MM.1S (cell line): ENCODE data around the gene MEMO1.
"Not testable (repeated sequence)": the region's sequence is repeated elsewhere in the genome, so short reads cannot be mapped to it uniquely, and the experiment has no call there.

Experiments
- DNase-seq: peaks from one replicate; pipeline ENCODE4 v3.0.0-alpha.2; 2015
- H2AFZ ChIP-seq: fragments of 300-600 bp; sonication (generic); 2 replicates; pipeline ENCODE4 v1.6.0; 2016; ENCODE audit warnings: antibody characterized with exemption, low read length
- H3F3A ChIP-seq: fragments of 300-600 bp; sonication (generic); 2 replicates; pipeline ENCODE4 v1.6.1; 2016; ENCODE audit warnings: mild to moderate bottlenecking, antibody characterized with exemption, low read length, moderate library complexity, mixed read lengths; ENCODE audit not compliant: insufficient read depth
- H3K27ac ChIP-seq: fragments of 300-600 bp; sonication (generic); 2 replicates; pipeline ENCODE4 v1.5.1; 2016; ENCODE audit warnings: mild to moderate bottlenecking, low read length
- H3K27me3 ChIP-seq: fragments of 300-600 bp; sonication (generic); replicated peaks from 2 replicates; pipeline ENCODE4 v1.6.0; 2016; ENCODE audit warnings: low read length; ENCODE audit not compliant: insufficient read depth
- H3K36me3 ChIP-seq: fragments of 300-600 bp; sonication (generic); replicated peaks from 2 replicates; pipeline ENCODE4 v1.6.1; 2016; ENCODE audit warnings: mild to moderate bottlenecking, low read length, mixed read lengths; ENCODE audit not compliant: insufficient read depth
- H3K4me1 ChIP-seq: fragments of 300-600 bp; sonication (generic); 2 replicates; pipeline ENCODE4 v1.6.1; 2016; ENCODE audit warnings: low read length, mixed read lengths
- H3K4me2 ChIP-seq: fragments of 300-600 bp; sonication (generic); 2 replicates; pipeline ENCODE4 v1.6.0; 2016; ENCODE audit warnings: low read depth, low read length
- H3K4me3 ChIP-seq: fragments of 300-600 bp; sonication (generic); 2 replicates; pipeline ENCODE4 v1.5.1; 2016; ENCODE audit warnings: low read length, mixed read lengths
- H3K79me2 ChIP-seq: fragments of 300-600 bp; sonication (generic); 2 replicates; pipeline ENCODE4 v1.6.1; 2016; ENCODE audit warnings: mixed run types, low read length, mixed read lengths
- H3K9ac ChIP-seq: fragments of 300-600 bp; sonication (generic); 2 replicates; pipeline ENCODE4 v1.6.1; 2016; ENCODE audit warnings: low read length, mixed read lengths
- H3K9me2 ChIP-seq: fragments of 300-600 bp; sonication (generic); replicated peaks from 2 replicates; pipeline ENCODE4 v1.6.1; 2016; ENCODE audit warnings: mild to moderate bottlenecking, low read length, mixed read lengths; ENCODE audit not compliant: insufficient read depth
- H3K9me3 ChIP-seq: fragments of 300-600 bp; sonication (generic); replicated peaks from 2 replicates; pipeline ENCODE4 v1.6.1; 2016; ENCODE audit warnings: mild to moderate bottlenecking, low read length, mixed read lengths; ENCODE audit not compliant: insufficient read depth
- H4K20me1 ChIP-seq: fragments of 300-600 bp; sonication (generic); 2 replicates; pipeline ENCODE4 v1.6.1; 2016; ENCODE audit warnings: mild to moderate bottlenecking, low read length, moderate library complexity, mixed read lengths; ENCODE audit not compliant: insufficient read depth
- EZH2 ChIP-seq: fragments of 300-600 bp; sonication (generic); optimal IDR thresholded peaks from 2 replicates; pipeline ENCODE3; 2017; ENCODE audit warnings: low read depth, mild to moderate bottlenecking, antibody characterized with exemption, low read length, mixed read lengths
- EZH2phosphoT487 ChIP-seq: fragments of 300-600 bp; sonication (generic); IDR thresholded peaks from 2 replicates; pipeline ENCODE4 v1.6.1; 2018; ENCODE audit warnings: antibody characterized with exemption, low read length

The MEMO1 gene

DNA sequence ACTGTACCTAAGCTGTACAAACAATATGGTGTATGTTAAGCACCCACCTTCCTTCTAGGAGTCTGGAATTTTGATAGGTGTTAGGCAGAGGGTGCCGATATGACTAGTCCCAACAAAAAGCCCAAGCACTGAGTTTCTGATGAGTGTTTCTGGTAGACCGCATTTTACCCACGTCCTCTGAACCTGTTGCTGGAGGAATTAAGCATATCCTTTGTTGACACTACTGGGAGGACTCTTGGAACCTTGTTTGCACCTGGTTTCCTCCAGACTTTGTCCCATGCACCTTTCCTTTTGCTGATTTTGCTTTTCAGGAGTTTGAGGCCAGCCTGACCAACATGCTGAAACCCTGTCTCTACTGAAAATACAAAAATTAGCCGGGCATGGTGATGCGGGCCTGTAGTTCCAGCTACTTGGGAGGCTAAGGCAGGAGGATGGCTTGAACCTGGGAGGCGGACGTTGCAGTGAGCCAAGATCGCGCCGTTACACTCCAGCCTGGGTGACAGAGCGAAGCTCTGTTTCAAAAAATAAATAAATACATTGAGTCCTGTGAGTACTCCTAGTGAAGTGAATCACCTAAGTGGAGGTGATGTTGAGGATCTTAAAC, 41.1 kb upstream of the MEMO1 start:
- H3K36me3 ChIP-seq: no peaks in the 10 kb centered on the region
- H3K4me3 ChIP-seq: no peak overlapping the region
- H3K9ac ChIP-seq: no peak overlapping the region
- H4K20me1 ChIP-seq: no peaks in the 10 kb centered on the region
- H3K9me2 ChIP-seq: no peaks in the 10 kb centered on the region
- no peak overlapping the region for H2AFZ ChIP-seq
- no peaks in the 10 kb centered on the region for H3F3A ChIP-seq
- H3K4me2 ChIP-seq: no peak overlapping the region
- no peaks in the 10 kb centered on the region for H3K9me3 ChIP-seq
- H3K79me2 ChIP-seq: no peaks in the 10 kb centered on the region
- no peaks in the 10 kb centered on the region for H3K4me1 ChIP-seq
- no peak overlapping the region for H3K27ac ChIP-seq
- no peaks in the 10 kb centered on the region for H3K27me3 ChIP-seq
- no peak for TF ChIP-seq EZH2
- DNase-seq: no peak

DNA sequence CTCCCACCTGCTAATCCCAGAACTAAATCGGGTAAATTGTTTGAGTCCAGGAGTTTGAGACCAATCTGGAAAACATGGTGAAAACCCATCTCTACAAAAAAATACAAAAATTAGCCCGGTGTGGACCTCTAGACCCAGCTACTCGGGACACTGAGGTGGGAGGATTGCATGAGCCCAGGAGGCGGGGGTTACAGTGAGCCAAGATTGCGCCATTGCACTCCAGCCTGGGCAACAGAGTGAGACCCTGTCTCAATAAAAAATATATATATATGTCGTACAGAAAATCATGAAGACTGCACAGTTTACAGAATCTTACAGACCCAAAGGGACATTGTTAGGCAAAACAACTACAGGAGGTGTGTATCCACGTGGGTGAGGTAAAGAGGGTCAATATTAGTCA, 32.8 kb upstream of the MEMO1 start:
- H3K9ac ChIP-seq: no peak overlapping the region
- no peak for DNase-seq

DNA sequence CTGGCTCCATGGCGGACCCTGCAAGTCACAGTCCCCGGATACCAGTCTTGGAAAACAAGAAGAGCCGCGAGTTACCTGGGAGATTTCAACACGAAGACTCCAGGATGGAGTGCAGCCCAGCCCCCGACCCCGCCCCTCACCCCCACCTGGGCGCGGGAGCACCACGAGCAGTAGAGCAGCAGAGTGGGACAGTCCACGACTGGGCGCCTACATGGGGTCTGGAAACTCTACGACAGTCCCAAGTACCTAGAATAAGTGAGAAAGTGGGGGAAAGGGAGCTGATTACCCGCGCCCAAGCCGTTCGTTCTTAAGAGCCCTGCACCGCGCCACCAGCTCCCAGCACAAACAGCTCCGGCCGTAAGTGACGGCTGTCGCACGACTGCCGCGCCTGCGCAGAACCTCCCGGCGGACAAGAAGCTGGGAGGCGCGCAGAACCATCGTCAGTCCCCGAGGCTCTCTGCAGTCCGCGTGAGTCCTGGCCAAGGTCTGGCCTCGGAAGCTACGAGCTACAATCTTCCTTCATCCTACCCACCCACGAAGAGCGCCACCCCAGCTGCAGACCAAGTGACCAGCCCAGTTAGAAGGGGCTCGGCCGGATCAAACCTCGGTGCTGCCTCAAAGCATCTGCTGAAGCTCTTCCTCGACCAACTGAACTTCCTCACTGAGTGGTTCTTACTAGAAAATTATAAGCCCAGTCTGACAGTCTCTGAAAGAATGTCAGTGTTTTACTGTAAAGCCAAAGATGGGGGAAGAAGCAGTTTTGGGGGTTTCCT, 28.8 kb upstream of the MEMO1 start, which contains the start of gene DPY30:
TSS of gene DPY30 (minus strand) at position 359 of the 773 bp plus-strand sequence. CDS start at position 10, 349 bp downstream.
- peaks cover 11% of the 10 kb centered on the region for H3K79me2 ChIP-seq
- H4K20me1 ChIP-seq: no peaks in the 10 kb centered on the region

More for the DNA sequence above, 32.8 kb upstream of the MEMO1 start:
- peaks cover 9% of the 10 kb centered on the region for H3K79me2 ChIP-seq
- H3K27ac ChIP-seq: no peak overlapping the region
- H3K27me3 ChIP-seq: no peaks in the 10 kb centered on the region
- TF ChIP-seq EZH2: no peak
- TF ChIP-seq EZH2phosphoT487: no peak
- H3K4me3 ChIP-seq: no peak overlapping the region
- H2AFZ ChIP-seq: no peak overlapping the region
- H3K9me3 ChIP-seq: no peaks in the 10 kb centered on the region
- H3F3A ChIP-seq: peaks cover 8% of the 10 kb centered on the region
- no peaks in the 10 kb centered on the region for H3K36me3 ChIP-seq
- H4K20me1 ChIP-seq: no peaks in the 10 kb centered on the region
- H3K4me1 ChIP-seq: peaks cover 6% of the 10 kb centered on the region; the same call in 1 of the 2 replicates
- H3K4me2 ChIP-seq: no peak overlapping the region
- H3K9me2 ChIP-seq: no peaks in the 10 kb centered on the region

DNA sequence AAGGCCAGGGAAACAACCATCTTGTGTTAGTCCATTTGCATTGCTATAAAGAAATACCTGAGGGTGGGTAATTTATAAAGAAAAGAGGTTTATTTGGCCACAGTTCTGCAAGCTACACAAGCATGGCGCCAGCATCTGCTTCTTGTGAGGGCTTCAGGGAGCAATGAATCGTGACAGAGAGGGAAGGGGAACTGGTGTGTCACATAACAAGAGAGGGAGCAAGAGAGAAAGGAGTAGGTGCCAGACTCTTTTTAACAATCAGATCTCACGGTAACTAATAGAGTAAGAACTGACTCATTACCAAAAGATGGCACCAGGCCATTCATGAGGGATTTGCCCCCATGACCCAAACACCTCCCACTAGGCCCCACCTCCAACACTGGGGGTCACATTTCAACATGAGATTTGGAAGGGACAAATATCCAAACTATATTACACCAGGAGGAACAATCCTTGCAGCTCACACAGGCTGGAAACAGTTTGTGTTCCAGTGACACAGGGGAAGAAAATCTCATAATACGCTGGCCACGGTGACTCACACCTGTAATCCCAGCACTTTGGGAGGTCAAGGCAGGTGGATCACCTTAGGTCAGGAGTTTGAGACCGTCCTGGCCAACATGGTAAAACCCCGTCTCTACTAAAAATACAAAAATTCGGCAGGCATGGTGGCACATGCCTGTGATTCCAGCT, 23.5 kb upstream of the MEMO1 start:
- not testable (repeated sequence) for H3K27ac ChIP-seq, H3K4me3 ChIP-seq, H3K9me2 ChIP-seq, H2AFZ ChIP-seq, H4K20me1 ChIP-seq, H3K36me3 ChIP-seq, H3K9me3 ChIP-seq, H3K4me1 ChIP-seq, H3K4me2 ChIP-seq, H3K27me3 ChIP-seq, H3K9ac ChIP-seq, DNase-seq, H3F3A ChIP-seq
- peaks cover 16% of the 10 kb centered on the region for H3K79me2 ChIP-seq

More for the DNA sequence above, 28.8 kb upstream of the MEMO1 start, which contains the start of gene DPY30:
- Histone ChIP-seq H3K27me3 (no peaks in the 10 kb centered on the region), H3F3A (peaks cover 8% of the 10 kb centered on the region), H3K36me3 (no peaks in the 10 kb centered on the region), H3K4me1 (peaks cover 6% of the 10 kb centered on the region; the same call in 1 of the 2 replicates), H3K4me2 (peak within 1 kb of the TSS; percentile 91), H3K9me3 (no peaks in the 10 kb centered on the region), H3K4me3 (peak within 1 kb of the TSS; percentile 66), H3K9ac (peak within 1 kb of the TSS; percentile 58), H2AFZ (peak within 1 kb of the TSS; percentile 98), H3K9me2 (no peaks in the 10 kb centered on the region), H3K27ac (peak within 1 kb of the TSS; percentile 61; the same call in 1 of the 2 replicates)
- no peak for TF ChIP-seq EZH2
- peak; percentile 94 for DNase-seq

DNA sequence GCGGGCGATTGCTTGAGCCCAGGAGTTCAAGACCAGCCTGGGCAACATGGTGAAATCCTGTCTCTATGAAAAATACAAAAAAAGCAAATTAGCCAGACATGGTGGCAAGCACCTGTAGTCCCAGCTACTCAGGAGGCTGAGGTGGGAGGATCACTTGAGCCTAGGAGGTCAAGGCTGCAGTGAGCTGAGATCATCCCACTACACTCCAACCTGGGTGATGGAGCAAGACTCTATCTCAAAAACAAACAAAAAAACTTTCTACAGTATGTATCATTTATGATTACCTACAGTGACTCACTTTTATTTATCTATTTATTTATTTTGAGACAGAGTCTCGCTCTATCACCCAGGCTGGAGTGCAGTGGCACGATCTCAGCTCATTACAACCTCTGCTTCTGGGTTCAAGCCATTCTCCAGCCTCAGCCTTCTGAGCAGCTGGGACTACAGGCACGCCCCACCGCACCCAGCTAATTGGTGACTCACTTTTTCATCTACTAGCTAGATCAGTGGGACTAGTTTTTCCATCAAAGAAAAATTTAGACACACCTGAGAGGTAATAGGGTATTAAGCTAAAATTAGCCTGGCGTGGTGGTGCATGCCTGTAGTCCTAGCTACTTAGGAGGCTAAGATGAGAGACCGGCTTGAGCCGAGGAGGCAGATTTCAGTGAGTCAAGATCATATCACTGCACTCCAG, 8.1 kb upstream of the MEMO1 start:
- H3K36me3 ChIP-seq, H3K9me3 ChIP-seq, H2AFZ ChIP-seq, H3K4me1 ChIP-seq, H3K4me3 ChIP-seq, H3K9ac ChIP-seq, H3K4me2 ChIP-seq, H3K27ac ChIP-seq, DNase-seq, H3K79me2 ChIP-seq, H4K20me1 ChIP-seq, H3F3A ChIP-seq, H3K9me2 ChIP-seq, H3K27me3 ChIP-seq: not testable (repeated sequence)
